OCI-LY3 (cell line): Measurements from ENCODE around the gene C17orf100.

ENCODE experiments used
- EZH2phosphoT487 ChIP-seq: fragments of 200-600 bp; shearing (Covaris generic); IDR thresholded peaks from 2 replicates; pipeline ENCODE4 v1.6.1; 2018; ENCODE audit warnings: antibody characterized with exemption, mixed run types, low read depth
- TF ChIP-seq, protein P1 (sequence below): fragments of 200-600, 300-600 bp; sonication (generic); IDR thresholded peaks from 2 replicates; pipeline ENCODE4 v1.5.1; 2014; ENCODE audit warnings: antibody characterized with exemption, low read length, low read depth

DNA sequence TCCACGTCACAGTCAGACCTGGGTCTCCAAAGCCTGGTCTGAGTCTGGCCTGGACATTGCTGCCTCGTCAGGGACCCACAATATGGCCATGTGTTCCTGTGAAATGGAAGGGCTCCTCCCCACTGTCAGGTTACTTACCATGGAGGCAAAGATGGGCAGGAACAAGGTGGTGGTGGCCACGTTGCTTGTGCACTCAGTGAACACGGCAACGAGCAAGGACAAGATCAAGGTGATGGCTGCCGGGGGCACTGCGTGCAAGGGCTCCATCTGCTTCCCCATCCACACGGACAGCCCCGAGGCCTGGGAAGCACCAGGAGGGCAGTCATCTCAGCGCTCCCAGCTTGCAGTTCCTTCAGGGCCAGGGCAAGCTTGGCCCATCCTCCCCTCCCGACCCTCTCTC, 39.1 kb downstream of the C17orf100 start:
- TF ChIP-seq, protein P1, sequence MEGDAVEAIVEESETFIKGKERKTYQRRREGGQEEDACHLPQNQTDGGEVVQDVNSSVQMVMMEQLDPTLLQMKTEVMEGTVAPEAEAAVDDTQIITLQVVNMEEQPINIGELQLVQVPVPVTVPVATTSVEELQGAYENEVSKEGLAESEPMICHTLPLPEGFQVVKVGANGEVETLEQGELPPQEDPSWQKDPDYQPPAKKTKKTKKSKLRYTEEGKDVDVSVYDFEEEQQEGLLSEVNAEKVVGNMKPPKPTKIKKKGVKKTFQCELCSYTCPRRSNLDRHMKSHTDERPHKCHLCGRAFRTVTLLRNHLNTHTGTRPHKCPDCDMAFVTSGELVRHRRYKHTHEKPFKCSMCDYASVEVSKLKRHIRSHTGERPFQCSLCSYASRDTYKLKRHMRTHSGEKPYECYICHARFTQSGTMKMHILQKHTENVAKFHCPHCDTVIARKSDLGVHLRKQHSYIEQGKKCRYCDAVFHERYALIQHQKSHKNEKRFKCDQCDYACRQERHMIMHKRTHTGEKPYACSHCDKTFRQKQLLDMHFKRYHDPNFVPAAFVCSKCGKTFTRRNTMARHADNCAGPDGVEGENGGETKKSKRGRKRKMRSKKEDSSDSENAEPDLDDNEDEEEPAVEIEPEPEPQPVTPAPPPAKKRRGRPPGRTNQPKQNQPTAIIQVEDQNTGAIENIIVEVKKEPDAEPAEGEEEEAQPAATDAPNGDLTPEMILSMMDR, result no peak
- no peak for TF ChIP-seq EZH2phosphoT487
